WI38 (cell line): ENCODE data around the gene GBP6.
"Not testable (repeated sequence)": the region's sequence is repeated elsewhere in the genome, so short reads cannot be mapped to it uniquely, and the experiment has no call there.

Experiments
- H3K4me3 ChIP-seq: 2 replicates; pipeline ENCODE4 v1.5.1; 2011; ENCODE audit warnings: low read depth, mild to moderate bottlenecking, control low read depth, low read length
- CTCF ChIP-seq: IDR thresholded peaks from 2 replicates; pipeline ENCODE4 v1.5.1; 2012; ENCODE audit warnings: low read depth, mild to moderate bottlenecking, control low read depth, low read length

The GBP6 gene

GRCh38 chr1:89363638-89364536, at the start of gene GBP6:
Gene GBP6 (plus strand): TSS chr1:89364059. CDS start chr1:89368552, 4,493 bp downstream.
- no peak within 1 kb of the TSS for H3K4me3 ChIP-seq
- TF ChIP-seq CTCF, result no peak

- H3K4me3 ChIP-seq, result no peak overlapping the region
- no peak for TF ChIP-seq CTCF
Measured at GRCh38 chr1:89322402-89322801, 41.5 kb upstream of the GBP6 start.

GRCh38 chr1:89331890-89332289, 32.0 kb upstream of the GBP6 start:
- no peak for TF ChIP-seq CTCF
- H3K4me3 ChIP-seq, result no peak overlapping the region

- no peak for TF ChIP-seq CTCF
- no peak overlapping the region for H3K4me3 ChIP-seq
Measured at GRCh38 chr1:89332461-89332860, 31.4 kb upstream of the GBP6 start.

GRCh38 chr1:89335486-89335885, 28.4 kb upstream of the GBP6 start:
- no peak overlapping the region for H3K4me3 ChIP-seq
- no peak for TF ChIP-seq CTCF

GRCh38 chr1:89337903-89338302, 26.0 kb upstream of the GBP6 start:
- H3K4me3 ChIP-seq, result no peak overlapping the region
- no peak for TF ChIP-seq CTCF

- no peak overlapping the region for H3K4me3 ChIP-seq
- TF ChIP-seq CTCF, result no peak
Measured at GRCh38 chr1:89339039-89339438, 24.8 kb upstream of the GBP6 start.

- H3K4me3 ChIP-seq, result not testable (repeated sequence)
Measured at GRCh38 chr1:89345479-89345878, 18.4 kb upstream of the GBP6 start.
